ENCODE measurements around the gene CMSS1.

CMSS1 gene

GRCh38 chr3:100169201-100169920 is 351.7 kb downstream of the CMSS1 start:
- Histone ChIP-seq H2AFZ (ENCODE audit: low read length) (no peak overlapping the region), H3K4me1 (ENCODE audit: insufficient read depth, low read length, severe bottlenecking) (no peaks in the 10 kb centered on the region), H3K79me2 (ENCODE audit: insufficient read depth, low read length) (no peaks in the 10 kb centered on the region), H4K20me1 (ENCODE audit: insufficient read depth, low read length) (no peaks in the 10 kb centered on the region), H3F3A (ENCODE audit: insufficient read depth, low read length) (no peaks in the 10 kb centered on the region), H3K27ac (ENCODE audit: low read depth, low read length, poor library complexity, severe bottlenecking) (no peak overlapping the region), H3K9me2 (ENCODE audit: low read depth, low read length) (no peaks in the 10 kb centered on the region), H3K27me3 (ENCODE audit: insufficient read depth, low read length) (no peaks in the 10 kb centered on the region), H3K36me3 (ENCODE audit: insufficient read depth, low read length) (no peaks in the 10 kb centered on the region; the same call in 1 of the 2 replicates), H3K4me3 (ENCODE audit: low read depth, low read length, poor library complexity, severe bottlenecking) (no peak overlapping the region), H3K9ac (ENCODE audit: low read length) (no peak overlapping the region), H3K4me2 (ENCODE audit: low read length) (no peak overlapping the region), H3K9me3 (ENCODE audit: low read length) (no peaks in the 10 kb centered on the region)
- TF ChIP-seq EZH2 (IDR thresholded peaks at IDR 0.05; ENCODE audit: borderline replicate concordance, low read length) (no peak), CTCF (IDR thresholded peaks at IDR 0.05; ENCODE audit: low read length) (no peak)

- TF ChIP-seq CTCF (IDR thresholded peaks at IDR 0.05; ENCODE audit: low read length) (no peak), EZH2 (IDR thresholded peaks at IDR 0.05; ENCODE audit: borderline replicate concordance, low read length) (no peak)
- no peaks in the 10 kb centered on the region for H3K4me1 ChIP-seq (ENCODE audit: insufficient read depth, low read length, severe bottlenecking)
- no peak overlapping the region for H3K4me2 ChIP-seq (ENCODE audit: low read length)
- no peak overlapping the region for H2AFZ ChIP-seq (ENCODE audit: low read length)
- no peaks in the 10 kb centered on the region for H3K9me3 ChIP-seq (ENCODE audit: low read length)
- no peak overlapping the region for H3K4me3 ChIP-seq (ENCODE audit: low read depth, low read length, poor library complexity, severe bottlenecking)
- H3K79me2 ChIP-seq (ENCODE audit: insufficient read depth, low read length), result no peaks in the 10 kb centered on the region
- H4K20me1 ChIP-seq (ENCODE audit: insufficient read depth, low read length), result no peaks in the 10 kb centered on the region
- H3K36me3 ChIP-seq (ENCODE audit: insufficient read depth, low read length), result no peaks in the 10 kb centered on the region; the same call in 1 of the 2 replicates
- no peaks in the 10 kb centered on the region for H3K27me3 ChIP-seq (ENCODE audit: insufficient read depth, low read length)
- no peak overlapping the region for H3K9ac ChIP-seq (ENCODE audit: low read length)
- H3F3A ChIP-seq (ENCODE audit: insufficient read depth, low read length), result no peaks in the 10 kb centered on the region
- H3K9me2 ChIP-seq (ENCODE audit: low read depth, low read length), result no peaks in the 10 kb centered on the region
- H3K27ac ChIP-seq (ENCODE audit: low read depth, low read length, poor library complexity, severe bottlenecking), result no peak overlapping the region
Observed at GRCh38 chr3:100170486-100170885, 352.8 kb downstream of the CMSS1 start.

GRCh38 chr3:100171211-100171914 is 353.7 kb downstream of the CMSS1 start:
- Histone ChIP-seq H3F3A (ENCODE audit: insufficient read depth, low read length) (no peaks in the 10 kb centered on the region), H3K27ac (ENCODE audit: low read depth, low read length, poor library complexity, severe bottlenecking) (no peak overlapping the region), H4K20me1 (ENCODE audit: insufficient read depth, low read length) (no peaks in the 10 kb centered on the region), H2AFZ (ENCODE audit: low read length) (no peak overlapping the region), H3K36me3 (ENCODE audit: insufficient read depth, low read length) (peaks cover 2% of the 10 kb centered on the region; the same call in 1 of the 2 replicates), H3K27me3 (ENCODE audit: insufficient read depth, low read length) (no peaks in the 10 kb centered on the region), H3K4me2 (ENCODE audit: low read length) (no peak overlapping the region), H3K9me2 (ENCODE audit: low read depth, low read length) (no peaks in the 10 kb centered on the region), H3K9me3 (ENCODE audit: low read length) (no peaks in the 10 kb centered on the region), H3K4me1 (ENCODE audit: insufficient read depth, low read length, severe bottlenecking) (no peaks in the 10 kb centered on the region), H3K79me2 (ENCODE audit: insufficient read depth, low read length) (no peaks in the 10 kb centered on the region), H3K9ac (ENCODE audit: low read length) (no peak overlapping the region), H3K4me3 (ENCODE audit: low read depth, low read length, poor library complexity, severe bottlenecking) (no peak overlapping the region)
- TF ChIP-seq EZH2 (IDR thresholded peaks at IDR 0.05; ENCODE audit: borderline replicate concordance, low read length) (no peak), CTCF (IDR thresholded peaks at IDR 0.05; ENCODE audit: low read length) (no peak)

Data from OCI-LY1 (cell line).